ENCODE results near the gene AOPEP.

DNA sequence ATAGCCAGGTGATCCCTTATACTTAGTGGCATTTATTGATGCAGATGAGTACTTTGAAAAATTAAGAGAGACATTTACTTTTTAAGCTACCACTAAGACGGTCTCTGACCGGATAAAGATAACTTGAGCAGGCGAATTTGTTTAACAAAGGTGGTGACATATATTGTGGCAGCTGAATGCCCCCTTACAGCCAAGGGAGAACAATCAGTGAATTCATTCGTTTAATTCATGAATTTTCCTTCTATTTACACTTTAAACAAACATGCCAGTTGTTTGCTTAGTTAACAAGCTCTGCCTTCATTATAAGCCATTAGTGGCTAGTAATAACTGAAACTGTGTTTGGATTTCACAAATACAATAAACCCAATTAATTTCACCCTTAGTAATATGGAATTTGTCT, 187.1 kb downstream of the AOPEP start:
- TF ChIP-seq, protein P1, sequence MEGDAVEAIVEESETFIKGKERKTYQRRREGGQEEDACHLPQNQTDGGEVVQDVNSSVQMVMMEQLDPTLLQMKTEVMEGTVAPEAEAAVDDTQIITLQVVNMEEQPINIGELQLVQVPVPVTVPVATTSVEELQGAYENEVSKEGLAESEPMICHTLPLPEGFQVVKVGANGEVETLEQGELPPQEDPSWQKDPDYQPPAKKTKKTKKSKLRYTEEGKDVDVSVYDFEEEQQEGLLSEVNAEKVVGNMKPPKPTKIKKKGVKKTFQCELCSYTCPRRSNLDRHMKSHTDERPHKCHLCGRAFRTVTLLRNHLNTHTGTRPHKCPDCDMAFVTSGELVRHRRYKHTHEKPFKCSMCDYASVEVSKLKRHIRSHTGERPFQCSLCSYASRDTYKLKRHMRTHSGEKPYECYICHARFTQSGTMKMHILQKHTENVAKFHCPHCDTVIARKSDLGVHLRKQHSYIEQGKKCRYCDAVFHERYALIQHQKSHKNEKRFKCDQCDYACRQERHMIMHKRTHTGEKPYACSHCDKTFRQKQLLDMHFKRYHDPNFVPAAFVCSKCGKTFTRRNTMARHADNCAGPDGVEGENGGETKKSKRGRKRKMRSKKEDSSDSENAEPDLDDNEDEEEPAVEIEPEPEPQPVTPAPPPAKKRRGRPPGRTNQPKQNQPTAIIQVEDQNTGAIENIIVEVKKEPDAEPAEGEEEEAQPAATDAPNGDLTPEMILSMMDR (conservative IDR thresholded peaks at IDR 0.05): no peak
- no peak for TF ChIP-seq ZFX (IDR thresholded peaks at IDR 0.05)
